NCI-H82 treated with DMSO at 0.1 percent for 48 hours (cell line): ENCODE data around the gene TRIM52.
"Not testable (repeated sequence)": the region's sequence is repeated elsewhere in the genome, so short reads cannot be mapped to it uniquely, and the experiment has no call there.

Experiments used
- DNase-seq: peaks from one replicate; lab custom pipeline; 2025; ENCODE audit not compliant: unreplicated experiment; lab: John Stamatoyannopoulos, UW

The TRIM52 gene

GRCh38 chr5:181215997-181216989, 44.6 kb downstream of the TRIM52 start:
- no peak for DNase-seq

- not testable (repeated sequence) for DNase-seq
These were observed 46.7 kb downstream of the TRIM52 start for GRCh38 chr5:181214249-181214648.

GRCh38 chr5:181212934-181213333, 48.0 kb downstream of the TRIM52 start:
- no peak for DNase-seq

GRCh38 chr5:181212080-181212479, 48.9 kb downstream of the TRIM52 start:
- no peak for DNase-seq

GRCh38 chr5:181211208-181211607, 49.7 kb downstream of the TRIM52 start:
- DNase-seq = no peak

GRCh38 chr5:181210698-181211097, 50.2 kb downstream of the TRIM52 start:
- DNase-seq = not testable (repeated sequence)

- not testable (repeated sequence) for DNase-seq
These were observed 50.8 kb downstream of the TRIM52 start for GRCh38 chr5:181210148-181210547.

- DNase-seq = not testable (repeated sequence)
These were observed 51.9 kb downstream of the TRIM52 start for GRCh38 chr5:181209006-181209405.

GRCh38 chr5:181207960-181208253, 53.0 kb downstream of the TRIM52 start:
- no peak for DNase-seq

- DNase-seq = no peak
These were observed 53.6 kb downstream of the TRIM52 start for GRCh38 chr5:181207214-181207959.

GRCh38 chr5:181205761-181206649, 54.9 kb downstream of the TRIM52 start:
- no peak for DNase-seq
